K562 (cell line): ENCODE data around the gene LRP10. TPM values are rescaled to one million over a fixed set of nuclear protein-coding genes. Genes with fewer than 3 reads are reported as not detected.

Source experiments
- ATAC-seq: fragments of 200-7000 bp; cut with Tn5 transposase; 3 replicates; pipeline ENCODE4 v1.9.1; 2020; ENCODE audit warnings: moderate library complexity
- BruUV-seq: library from RNA; stranded (reverse); fragments of 400-500 nt; replicated peaks from 2 replicates; lab custom pipeline; 2021; lab: Mats Ljungman, UMichigan
- CTCF ChIA-PET: fragments of 300-600 bp; formaldehyde crosslinking; extraction: SDS; loops from one replicate; lab custom pipeline; 2021; ENCODE audit warnings: low intra/inter-chr PET ratio; lab: Yijun Ruan, JAX
- POLR2A ChIA-PET: fragments of 300-600, 350-650 bp; sonication (Branson Sonifier 250); formaldehyde crosslinking; extraction: SDS; loops from one replicate; lab custom pipeline; 2021; ENCODE audit warnings: antibody characterized with exemption, inconsistent platforms; lab: Yijun Ruan, JAX
- DNase-seq, 4 experiments: peaks; one replicate each; pipeline versions ENCODE4 v3.0.0 to v3.0.0-alpha.2; 2011 to 2018; ENCODE audit warnings: low spot score in 3 of 4, mixed read lengths in 3 of 4; ENCODE audit errors: extremely low read depth in 1 of 4
- FAIRE-seq: peaks from 2 replicates; lab custom pipeline; 2011; peaks lifted over from hg19 to GRCh38; lab: Jason Lieb, UNC
- H2AFZ ChIP-seq: 2 replicates; pipeline ENCODE4 v1.6.0; 2011; ENCODE audit warnings: low read depth, low read length, control low read depth, inconsistent platforms
- H3K27ac ChIP-seq: fragments of 200-600 bp; 3 replicates; pipeline ENCODE4 v1.8.0; 2011; ENCODE audit warnings: low read depth, mild to moderate bottlenecking, control low read depth, inconsistent platforms, low read length, moderate library complexity, mixed read lengths; ENCODE audit errors: extremely low read depth
- H3K27me3 ChIP-seq, 2 experiments: fragments of 300-600 bp in 1 of 2; 2 replicates in 1 of 2; 3 replicates in 1 of 2; pipeline versions ENCODE4 v1.6.0 to v1.8.0; 2011; ENCODE audit warnings: inconsistent platforms in 2 of 2, low read length in 2 of 2, mild to moderate bottlenecking in 1 of 2, mixed read lengths in 1 of 2, moderate library complexity in 1 of 2; ENCODE audit not compliant: control insufficient read depth in 2 of 2, insufficient read depth in 2 of 2
- H3K36me3 ChIP-seq: fragments of 300-600 bp; 3 replicates; pipeline ENCODE4 v1.8.0; 2011; ENCODE audit warnings: mild to moderate bottlenecking, low read length, inconsistent platforms; ENCODE audit not compliant: control insufficient read depth, insufficient read depth
- H3K4me1 ChIP-seq, 2 experiments: fragments of 200-600 bp in 1 of 2; replicated peaks in 1 of 2; 2 replicates in 1 of 2; 3 replicates in 1 of 2; pipeline versions ENCODE4 v1.5.1 to v1.8.0; 2011; ENCODE audit warnings: inconsistent platforms in 2 of 2, low read length in 2 of 2, mild to moderate bottlenecking in 1 of 2, mixed read lengths in 1 of 2, moderate library complexity in 1 of 2; ENCODE audit not compliant: control insufficient read depth in 2 of 2, insufficient read depth in 2 of 2
- H3K4me2 ChIP-seq: 2 replicates; pipeline ENCODE4 v1.6.1; 2011; ENCODE audit warnings: low read length, control low read depth, inconsistent platforms, mixed read lengths; ENCODE audit not compliant: insufficient read depth
- H3K4me3 ChIP-seq: fragments of 200-600 bp; sonication (generic), shearing (Covaris generic); 2 replicates; pipeline ENCODE4 v1.5.1; 2016; ENCODE audit warnings: control low read depth, inconsistent platforms
- H3K79me2 ChIP-seq: fragments of 200-600 bp; 3 replicates; pipeline ENCODE4 v1.8.0; 2011; ENCODE audit warnings: low read length, inconsistent platforms; ENCODE audit not compliant: control insufficient read depth, insufficient read depth
- H3K9ac ChIP-seq, 2 experiments: 2 replicates each; pipeline versions ENCODE4 v1.6.0 to v1.6.1; 2011; ENCODE audit warnings: low read depth in 2 of 2, low read length in 2 of 2, control low read depth in 1 of 2, inconsistent platforms in 1 of 2, mild to moderate bottlenecking in 1 of 2, mixed read lengths in 1 of 2; ENCODE audit not compliant: insufficient read depth in 1 of 2
- H3K9me1 ChIP-seq: one replicate; pipeline ENCODE4 v1.6.0; 2011; ENCODE audit warnings: inconsistent platforms, mild to moderate bottlenecking, low read length, moderate library complexity; ENCODE audit not compliant: control insufficient read depth, insufficient read depth
- H3K9me3 ChIP-seq: replicated peaks from 2 replicates; pipeline ENCODE4 v1.5.1; 2011; ENCODE audit warnings: low read depth, low read length, inconsistent platforms; ENCODE audit not compliant: control insufficient read depth, insufficient read depth
- H4K20me1 ChIP-seq: replicated peaks from 2 replicates; pipeline ENCODE4 v1.6.1; 2011; ENCODE audit warnings: low read length, inconsistent platforms, mixed read lengths; ENCODE audit not compliant: control insufficient read depth, insufficient read depth
- FOXK2 ChIP-seq, 2 experiments: fragments of 450-650 bp; IDR thresholded peaks in 1 of 2; conservative IDR thresholded peaks in 1 of 2; 2 replicates each; pipeline ENCODE4 v1.6.1; 2016; ENCODE audit warnings: low read depth in 2 of 2, mild to moderate bottlenecking in 1 of 2
- GABPB1 ChIP-seq: sonication (generic); formaldehyde crosslinking; IDR thresholded peaks from 2 replicates; pipeline ENCODE4 v1.8.0; 2022; ENCODE audit warnings: mild to moderate bottlenecking, missing genetic modification reagents
- MYBL2 ChIP-seq, 2 experiments: fragments of 450-650 bp in 1 of 2; sonication (generic) in 1 of 2; formaldehyde crosslinking in 1 of 2; IDR thresholded peaks; 2 replicates each; pipeline versions ENCODE4 v1.6.1 to v1.8.1; 2017 to 2022; ENCODE audit warnings: borderline replicate concordance in 1 of 2, inconsistent platforms in 1 of 2, low read depth in 1 of 2, mild to moderate bottlenecking in 1 of 2, missing genetic modification reagents in 1 of 2, moderate library complexity in 1 of 2
- NCOA4 ChIP-seq: fragments of 450-650 bp; IDR thresholded peaks from 2 replicates; pipeline ENCODE4 v1.6.1; 2018; ENCODE audit warnings: mild to moderate bottlenecking; ENCODE audit not compliant: partially characterized antibody
- PCBP1 ChIP-seq: fragments of 200-400 bp; formaldehyde crosslinking; IDR thresholded peaks from 2 replicates; pipeline ENCODE4 v1.6.1; 2018; ENCODE audit warnings: mild to moderate bottlenecking, low read depth, low read length; ENCODE audit not compliant: poor library complexity, severe bottlenecking
- POLR3A ChIP-seq: IDR thresholded peaks from 2 replicates; pipeline ENCODE4 v1.6.1; 2011; ENCODE audit warnings: borderline replicate concordance, mild to moderate bottlenecking, moderate library complexity; ENCODE audit not compliant: insufficient read length, insufficient read depth; ENCODE audit errors: extremely low read depth
- STAT5A ChIP-seq: IDR thresholded peaks from 2 replicates; pipeline ENCODE4 v1.6.1; 2012; ENCODE audit warnings: low read length, inconsistent platforms, borderline replicate concordance
- ZNF121 ChIP-seq: sonication (generic); formaldehyde crosslinking; conservative IDR thresholded peaks from 2 replicates; pipeline ENCODE4 v1.8.0; 2022; ENCODE audit warnings: missing genetic modification reagents
- ZNF444 ChIP-seq: fragments of 250-450 bp; sonication (Bioruptor Pico); IDR thresholded peaks from 2 replicates; pipeline ENCODE4 v1.4.0; 2020; ENCODE audit warnings: mild to moderate bottlenecking, moderate library complexity
- ZNF57 ChIP-seq: fragments of 450-650 bp; formaldehyde crosslinking; IDR thresholded peaks from 2 replicates; pipeline ENCODE4 v1.4.0; 2020; ENCODE audit warnings: mild to moderate bottlenecking, moderate library complexity
- ZNF699 ChIP-seq: fragments of 250-450 bp; sonication (Bioruptor Pico); IDR thresholded peaks from 2 replicates; pipeline ENCODE4 v1.8.0; 2021; ENCODE audit warnings: mild to moderate bottlenecking, moderate library complexity; ENCODE audit not compliant: insufficient replicate concordance
- WGBS: fragments of 100-300 bp; shearing (Covaris generic); methylation state at CpG from one replicate; pipeline ENCODE4 v1.1.6; 2016; ENCODE audit warnings: low coverage, mixed read lengths; ENCODE audit not compliant: insufficient coverage; ENCODE audit errors: missing lambda C conversion rate; 5-methylcytosine and 5-hydroxymethylcytosine counted together
- in situ Hi-C: fragments of 300-500 bp; cut with MboI; formaldehyde crosslinking; loops from 4 replicates; pipeline ENCODE4 v1.15.0; 2018; ENCODE audit warnings: inconsistent platforms, mixed read lengths
- intact Hi-C: fragments of 100-400 bp; cut with micrococcal nuclease; formaldehyde crosslinking; loops from 2 replicates; pipeline ENCODE4 v1.14.2; 2022
- polyA plus RNA-seq, 8 experiments: library from polyadenylated mRNA; depleted of rRNA in 4 of 8; stranded (reverse) in 5 of 8; unstranded in 3 of 8; fragments of >200 nt; fragmentation: Nextera tagmentation in 2 of 8; fragmentation: Illumina TruSeq in 1 of 8; extraction: Ambion mirVana in 2 of 8; extraction: Trizol in 1 of 8; gene quantifications; 2 replicates each; pipeline versions ENCODE4 v1.2.1 to v1.2.3, GENCODE V29; 2011 to 2014; ENCODE audit warnings: inconsistent platforms in 1 of 8, missing spikeins in 1 of 8
- total RNA-seq, 7 experiments: library from RNA; depleted of rRNA in 6 of 7; stranded (reverse); fragments of >200 nt in 6 of 7; fragmentation: Illumina TruSeq in 2 of 7; extraction: Trizol in 2 of 7; gene quantifications; 2 replicates each; pipeline versions ENCODE4 v1.2.1 to v1.2.3, GENCODE V29; 2011 to 2021; ENCODE audit warnings: low replicate concordance in 1 of 7
- TF ChIP-seq, protein P1 (sequence below): IDR thresholded peaks from 2 replicates; pipeline ENCODE4 v1.6.1; 2011; ENCODE audit warnings: borderline replicate concordance, low read depth, mild to moderate bottlenecking, moderate library complexity, low read length; ENCODE audit not compliant: insufficient read depth, poor library complexity, severe bottlenecking
- TF ChIP-seq, protein P2 (sequence below): fragments of 450-650 bp; formaldehyde crosslinking; IDR thresholded peaks from 2 replicates; pipeline ENCODE4 v1.4.0; 2020; ENCODE audit warnings: mild to moderate bottlenecking, mixed read lengths

The LRP10 gene
- total and polyA plus RNA-seq, 9 of the 15 experiments (the other 6 are each of a cell fraction or from before 2014, with no cell fraction given): 1.3 to 45.5 (median 10.9) TPM

DNA sequence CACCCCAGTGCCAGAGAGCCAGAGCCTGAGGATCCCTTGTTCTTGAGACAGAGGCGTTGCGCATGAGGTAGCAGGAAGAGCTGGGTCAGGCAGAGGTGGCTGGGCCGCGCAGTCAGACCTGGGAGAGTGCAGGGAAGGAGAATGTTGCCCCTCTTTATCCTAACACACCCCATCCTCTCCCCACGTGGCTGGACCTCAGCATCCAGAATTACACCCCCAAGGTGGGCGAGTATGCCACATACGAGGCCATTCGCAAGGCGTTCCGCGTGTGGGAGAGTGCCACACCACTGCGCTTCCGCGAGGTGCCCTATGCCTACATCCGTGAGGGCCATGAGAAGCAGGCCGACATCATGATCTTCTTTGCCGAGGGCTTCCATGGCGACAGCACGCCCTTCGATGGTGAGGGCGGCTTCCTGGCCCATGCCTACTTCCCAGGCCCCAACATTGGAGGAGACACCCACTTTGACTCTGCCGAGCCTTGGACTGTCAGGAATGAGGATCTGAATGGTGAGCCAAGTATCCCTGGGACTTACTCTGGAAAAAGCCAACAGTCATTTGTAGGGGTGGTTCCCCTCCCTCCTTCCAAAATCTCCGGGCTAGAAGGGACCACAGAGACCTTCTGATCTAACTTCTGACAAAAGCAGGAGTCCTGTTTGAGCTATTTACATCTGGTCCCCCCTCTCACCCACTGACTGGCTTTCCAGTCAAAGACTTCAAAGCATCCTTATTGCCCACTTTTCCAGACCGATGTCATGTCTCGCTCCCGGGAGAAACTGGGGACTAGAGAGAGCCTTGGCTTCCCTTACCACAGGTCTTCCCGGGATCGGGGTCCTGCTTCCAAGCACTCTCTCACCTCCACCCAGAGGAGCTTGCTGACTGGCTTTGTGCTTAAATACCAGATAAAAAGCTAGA lies 29.1 kb upstream of the LRP10 start:
- no peak for TF ChIP-seq POLR3A
- TF ChIP-seq GABPB1 (CRISPR knock-in tag): no peak
- TF ChIP-seq PCBP1: no peak
- TF ChIP-seq ZNF121: no peak
- TF ChIP-seq ZNF699 (CRISPR knock-in tag): no peak
- TF ChIP-seq MYBL2 (IDR thresholded peaks at IDR 0.05; ENCODE audit: low read depth): no peak
- no peak for TF ChIP-seq MYBL2 (CRISPR knock-in tag; IDR thresholded peaks at IDR 0.05; ENCODE audit: borderline replicate concordance)
- TF ChIP-seq, protein P1, sequence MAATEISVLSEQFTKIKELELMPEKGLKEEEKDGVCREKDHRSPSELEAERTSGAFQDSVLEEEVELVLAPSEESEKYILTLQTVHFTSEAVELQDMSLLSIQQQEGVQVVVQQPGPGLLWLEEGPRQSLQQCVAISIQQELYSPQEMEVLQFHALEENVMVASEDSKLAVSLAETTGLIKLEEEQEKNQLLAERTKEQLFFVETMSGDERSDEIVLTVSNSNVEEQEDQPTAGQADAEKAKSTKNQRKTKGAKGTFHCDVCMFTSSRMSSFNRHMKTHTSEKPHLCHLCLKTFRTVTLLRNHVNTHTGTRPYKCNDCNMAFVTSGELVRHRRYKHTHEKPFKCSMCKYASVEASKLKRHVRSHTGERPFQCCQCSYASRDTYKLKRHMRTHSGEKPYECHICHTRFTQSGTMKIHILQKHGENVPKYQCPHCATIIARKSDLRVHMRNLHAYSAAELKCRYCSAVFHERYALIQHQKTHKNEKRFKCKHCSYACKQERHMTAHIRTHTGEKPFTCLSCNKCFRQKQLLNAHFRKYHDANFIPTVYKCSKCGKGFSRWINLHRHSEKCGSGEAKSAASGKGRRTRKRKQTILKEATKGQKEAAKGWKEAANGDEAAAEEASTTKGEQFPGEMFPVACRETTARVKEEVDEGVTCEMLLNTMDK: no peak
- no peak for TF ChIP-seq FOXK2 (conservative IDR thresholded peaks at IDR 0.05 in 1 of 2, IDR thresholded peaks at IDR 0.05 in 1 of 2; ENCODE audit: low read depth in 2 of 2)
- TF ChIP-seq ZNF444 (CRISPR knock-in tag): no peak
- no peak for TF ChIP-seq NCOA4
- TF ChIP-seq, protein P2, sequence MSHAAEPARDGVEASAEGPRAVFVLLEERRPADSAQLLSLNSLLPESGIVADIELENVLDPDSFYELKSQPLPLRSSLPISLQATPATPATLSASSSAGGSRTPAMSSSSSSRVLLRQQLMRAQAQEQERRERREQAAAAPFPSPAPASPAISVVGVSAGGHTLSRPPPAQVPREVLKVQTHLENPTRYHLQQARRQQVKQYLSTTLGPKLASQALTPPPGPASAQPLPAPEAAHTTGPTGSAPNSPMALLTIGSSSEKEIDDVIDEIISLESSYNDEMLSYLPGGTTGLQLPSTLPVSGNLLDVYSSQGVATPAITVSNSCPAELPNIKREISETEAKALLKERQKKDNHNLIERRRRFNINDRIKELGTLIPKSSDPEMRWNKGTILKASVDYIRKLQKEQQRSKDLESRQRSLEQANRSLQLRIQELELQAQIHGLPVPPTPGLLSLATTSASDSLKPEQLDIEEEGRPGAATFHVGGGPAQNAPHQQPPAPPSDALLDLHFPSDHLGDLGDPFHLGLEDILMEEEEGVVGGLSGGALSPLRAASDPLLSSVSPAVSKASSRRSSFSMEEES (CRISPR knock-in tag): no peak
- TF ChIP-seq ZNF57 (CRISPR knock-in tag): no peak
- TF ChIP-seq STAT5A: no peak
- H4K20me1 ChIP-seq: no peaks in the 10 kb centered on the region
- no peak for ATAC-seq
- intact Hi-C loops (no loop called here), in situ Hi-C loops (loop anchor here (10.0 kb wide), 2 partner anchors 188 to 278 kb away; no protein-coding TSS in a partner anchor)
- no peaks in the 10 kb centered on the region for H3K9me1 ChIP-seq
- H3K9ac ChIP-seq: peak overlapping the region in 1 of 2 experiments; percentile 43; a peak in 2 of 4 replicates
- no peaks in the 10 kb centered on the region for H3K36me3 ChIP-seq
- DNase-seq: no peak
- FAIRE-seq: no peak
- no peak overlapping the region for H3K27ac ChIP-seq
- ChIA-PET CTCF (interaction anchor here (1.0 kb wide), 1 partner anchor 12 kb away, joined by 3 read pairs; the partner anchor contains the start of gene MRPL52), POLR2A (interaction anchor here (0.6 to 1.5 kb wide), 6 partner anchors 9 to 78 kb away, joined by 3 to 8 read pairs (median 3); partner anchors contain the start of gene MRPL52)
- H3K27me3 ChIP-seq: no peaks in the 10 kb centered on the region
- no peaks in the 10 kb centered on the region for H3K9me3 ChIP-seq
- peaks cover 0 to 21% of the 10 kb centered on the region in 2 experiments; a peak in 2 of 5 replicates for H3K4me1 ChIP-seq
- BruUV-seq: no TSS peak
- no peak overlapping the region for H2AFZ ChIP-seq
- H3K4me3 ChIP-seq: no peak overlapping the region
- 68% methylated on average over 28 of the region's 28 CpGs for whole genome bisulfite sequencing
- H3K4me2 ChIP-seq: no peak overlapping the region
- no peaks in the 10 kb centered on the region for H3K79me2 ChIP-seq
